ENCODE data around the gene WDFY2.
A peak's percentile ranks its signal among the peaks of the same experiment; 100 is the strongest.

Gene WDFY2

DNA sequence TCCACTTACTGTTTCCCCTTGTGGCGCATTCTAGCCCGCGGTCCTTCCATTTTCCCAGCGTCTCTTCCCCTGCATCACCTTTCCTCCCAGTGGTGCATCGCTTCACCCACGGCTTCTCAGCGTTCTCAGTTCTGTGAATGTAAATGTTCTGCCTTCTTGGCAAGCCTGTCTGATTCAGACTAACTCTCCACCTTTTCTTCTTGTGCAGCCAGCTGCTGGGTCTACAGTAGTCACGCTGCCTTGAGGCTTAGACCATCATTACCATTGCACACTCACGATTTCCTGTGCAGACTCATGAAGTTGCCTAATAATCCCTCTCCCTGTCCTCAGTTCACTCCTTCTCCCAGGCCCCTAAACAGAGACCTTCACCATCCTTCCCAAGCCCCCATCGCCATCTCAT, 144.7 kb downstream of the WDFY2 start:
- Histone ChIP-seq H2BK5ac (ENCODE audit: low read depth, low read length, poor library complexity) (peak overlapping the region; percentile 23), H3K4me2 (ENCODE audit: low read length) (no peak overlapping the region), H3K79me2 (ENCODE audit: control insufficient read depth, insufficient read depth, low read length, poor library complexity) (peaks cover 7% of the 10 kb centered on the region), H3K9ac (ENCODE audit: low read length) (no peak overlapping the region), H4K12ac (ENCODE audit: low read depth, low read length) (peak overlapping the region; percentile 0), H2AK5ac (ENCODE audit: low read length) (peak overlapping the region; percentile 49), H2AFZ (ENCODE audit: insufficient read depth, low read length, poor library complexity) (no peak overlapping the region), H2BK120ac (ENCODE audit: insufficient read depth, low read length, poor library complexity) (peak overlapping the region; percentile 91), H4K8ac (ENCODE audit: low read depth, low read length) (peak overlapping the region; percentile 25), H3K79me1 (ENCODE audit: low read length) (peaks cover 24% of the 10 kb centered on the region), H3K4me1 (ENCODE audit: control insufficient read depth in 1 of 2, insufficient read depth in 2 of 2, low read length in 2 of 2) (peaks cover 28 to 36% of the 10 kb centered on the region in 2 experiments), H3K18ac (ENCODE audit: low read length) (peak overlapping the region; percentile 55), H4K91ac (ENCODE audit: low read depth, low read length) (peak overlapping the region; percentile 53), H3K27me3 (ENCODE audit: insufficient read depth, low read length) (no peaks in the 10 kb centered on the region), H3K23ac (ENCODE audit: low read length) (no peak overlapping the region), H3K4me3 (ENCODE audit: low read depth, low read length) (no peak overlapping the region), H3K4ac (ENCODE audit: low read depth, low read length) (peak overlapping the region; percentile 15), H3K14ac (ENCODE audit: low read length) (peak overlapping the region; percentile 25), H3K36me3 (ENCODE audit: control insufficient read depth in 1 of 2, insufficient read depth in 2 of 2, low read length in 2 of 2) (peaks cover 0 to 9% of the 10 kb centered on the region in 2 experiments), H3K9me3 (ENCODE audit: insufficient read depth, low read depth, low read length) (no peaks in the 10 kb centered on the region), H2BK12ac (ENCODE audit: low read length) (peak overlapping the region; percentile 70), H3K27ac (ENCODE audit: low read depth, low read length) (peak overlapping the region; percentile 92)
- DNase-seq = peak; percentile 87 to 90
- no CpG with 5 or more reads among the region's 10 CpGs for WGBS (ENCODE audit: extremely low coverage, insufficient coverage, insufficient read length)

DNA sequence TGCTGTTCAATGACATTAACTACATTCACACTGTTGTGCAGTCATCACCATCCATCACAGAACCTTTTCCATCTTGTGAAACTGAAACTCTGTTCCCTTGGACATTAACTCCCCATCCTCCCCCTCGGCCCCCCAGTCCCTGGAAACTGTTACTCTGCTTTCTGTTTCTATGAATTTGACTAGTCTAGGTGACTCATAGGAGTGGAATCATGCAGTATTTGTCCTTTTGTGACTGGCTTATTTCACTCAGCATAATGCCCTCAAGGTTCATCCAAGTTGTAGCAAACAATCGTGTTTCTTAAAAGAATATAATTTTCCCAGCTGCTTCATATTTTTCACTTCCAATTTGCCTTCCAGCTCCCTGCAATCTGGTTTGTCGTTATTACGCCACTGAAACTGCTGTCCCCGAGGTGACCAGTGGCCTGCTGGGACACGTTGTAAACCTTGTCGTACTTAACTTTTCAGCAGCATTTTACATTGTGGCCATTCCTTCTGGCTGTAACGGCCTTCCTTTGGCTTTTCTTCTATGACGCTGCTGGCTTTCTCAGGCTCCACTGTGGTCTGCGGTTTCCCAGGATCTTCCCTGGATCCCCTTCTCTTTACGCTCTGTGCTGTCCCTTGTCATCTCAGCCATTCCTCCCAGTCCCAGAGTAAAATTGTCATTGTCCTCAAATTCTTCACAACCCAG, 145.7 kb downstream of the WDFY2 start:
- peak overlapping the region; percentile 85 for H3K14ac ChIP-seq (ENCODE audit: low read length)
- H3K18ac ChIP-seq (ENCODE audit: low read length) = peak overlapping the region; percentile 82
- peak overlapping the region; percentile 34 for H4K12ac ChIP-seq (ENCODE audit: low read depth, low read length)
- peaks cover 24% of the 10 kb centered on the region for H3K79me1 ChIP-seq (ENCODE audit: low read length)
- peak overlapping the region; percentile 96 for H4K91ac ChIP-seq (ENCODE audit: low read depth, low read length)
- H3K27me3 ChIP-seq (ENCODE audit: insufficient read depth, low read length) = no peaks in the 10 kb centered on the region
- no peak overlapping the region for H3K23ac ChIP-seq (ENCODE audit: low read length)
- peaks cover 7% of the 10 kb centered on the region for H3K79me2 ChIP-seq (ENCODE audit: control insufficient read depth, insufficient read depth, low read length, poor library complexity)
- no peak overlapping the region for H3K4me3 ChIP-seq (ENCODE audit: low read depth, low read length)
- peak overlapping the region; percentile 78 for H4K8ac ChIP-seq (ENCODE audit: low read depth, low read length)
- peak overlapping the region; percentile 95 for H2BK5ac ChIP-seq (ENCODE audit: low read depth, low read length, poor library complexity)
- peak overlapping the region; percentile 75 for H3K4ac ChIP-seq (ENCODE audit: low read depth, low read length)
- H2BK12ac ChIP-seq (ENCODE audit: low read length) = peak overlapping the region; percentile 98
- no peaks in the 10 kb centered on the region for H3K9me3 ChIP-seq (ENCODE audit: insufficient read depth, low read depth, low read length)
- H3K27ac ChIP-seq (ENCODE audit: low read depth, low read length) = peak overlapping the region; percentile 97
- peak; percentile 44 to 76 for DNase-seq
- H2BK120ac ChIP-seq (ENCODE audit: insufficient read depth, low read length, poor library complexity) = peak overlapping the region; percentile 98
- peaks cover 29 to 39% of the 10 kb centered on the region in 2 experiments for H3K4me1 ChIP-seq (ENCODE audit: control insufficient read depth in 1 of 2, insufficient read depth in 2 of 2, low read length in 2 of 2)
- H2AFZ ChIP-seq (ENCODE audit: insufficient read depth, low read length, poor library complexity) = peak overlapping the region; percentile 73
- H3K4me2 ChIP-seq (ENCODE audit: low read length) = peak overlapping the region; percentile 69
- peaks cover 0 to 9% of the 10 kb centered on the region in 2 experiments for H3K36me3 ChIP-seq (ENCODE audit: control insufficient read depth in 1 of 2, insufficient read depth in 2 of 2, low read length in 2 of 2)
- no CpG with 5 or more reads among the region's 11 CpGs for WGBS (ENCODE audit: extremely low coverage, insufficient coverage, insufficient read length)
- H2AK5ac ChIP-seq (ENCODE audit: low read length) = peak overlapping the region; percentile 82
- peak overlapping the region; percentile 23 for H3K9ac ChIP-seq (ENCODE audit: low read length)

DNA sequence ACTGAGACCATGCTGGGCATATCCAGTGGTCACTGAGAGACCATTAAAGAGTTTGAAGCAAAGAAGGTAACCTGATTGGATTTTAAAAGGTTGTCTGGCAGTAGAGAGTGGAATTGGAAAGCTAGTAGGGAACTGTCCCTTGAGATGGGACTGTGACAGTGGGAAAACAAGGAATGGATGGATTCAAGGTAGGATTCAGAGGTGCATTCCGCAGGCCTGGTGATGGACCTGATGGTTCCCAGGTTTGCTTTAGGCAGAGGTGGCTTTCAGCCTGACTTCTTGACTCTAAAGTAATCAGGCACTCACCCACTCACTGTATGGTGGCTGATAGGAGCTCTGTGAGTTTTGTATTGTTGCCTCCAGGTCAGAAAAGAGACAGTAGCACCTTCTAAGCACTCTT, 146.7 kb downstream of the WDFY2 start:
- H3K18ac ChIP-seq (ENCODE audit: low read length) = peak overlapping the region; percentile 82
- H2BK120ac ChIP-seq (ENCODE audit: insufficient read depth, low read length, poor library complexity) = peak overlapping the region; percentile 98
- no peaks in the 10 kb centered on the region for H3K9me3 ChIP-seq (ENCODE audit: insufficient read depth, low read depth, low read length)
- H4K12ac ChIP-seq (ENCODE audit: low read depth, low read length) = peak overlapping the region; percentile 45
- H2AFZ ChIP-seq (ENCODE audit: insufficient read depth, low read length, poor library complexity) = peak overlapping the region; percentile 31
- H4K8ac ChIP-seq (ENCODE audit: low read depth, low read length) = peak overlapping the region; percentile 78
- no peak overlapping the region for H3K23ac ChIP-seq (ENCODE audit: low read length)
- H2BK12ac ChIP-seq (ENCODE audit: low read length) = peak overlapping the region; percentile 98
- H4K91ac ChIP-seq (ENCODE audit: low read depth, low read length) = peak overlapping the region; percentile 96
- peak overlapping the region; percentile 95 for H2BK5ac ChIP-seq (ENCODE audit: low read depth, low read length, poor library complexity)
- peaks cover 27% of the 10 kb centered on the region for H3K79me1 ChIP-seq (ENCODE audit: low read length)
- H3K4me3 ChIP-seq (ENCODE audit: low read depth, low read length) = no peak overlapping the region
- H3K4me2 ChIP-seq (ENCODE audit: low read length) = no peak overlapping the region
- no CpG with 5 or more reads among the region's 1 CpG for WGBS (ENCODE audit: extremely low coverage, insufficient coverage, insufficient read length)
- no peak for DNase-seq
- peak overlapping the region; percentile 75 for H3K4ac ChIP-seq (ENCODE audit: low read depth, low read length)
- no peak overlapping the region for H3K9ac ChIP-seq (ENCODE audit: low read length)
- peak overlapping the region; percentile 82 for H2AK5ac ChIP-seq (ENCODE audit: low read length)
- H3K4me1 ChIP-seq (ENCODE audit: control insufficient read depth in 1 of 2, insufficient read depth in 2 of 2, low read length in 2 of 2) = peaks cover 32 to 43% of the 10 kb centered on the region in 2 experiments
- no peaks in the 10 kb centered on the region for H3K27me3 ChIP-seq (ENCODE audit: insufficient read depth, low read length)
- H3K79me2 ChIP-seq (ENCODE audit: control insufficient read depth, insufficient read depth, low read length, poor library complexity) = peaks cover 7% of the 10 kb centered on the region
- H3K27ac ChIP-seq (ENCODE audit: low read depth, low read length) = peak overlapping the region; percentile 97
- peaks cover 0 to 9% of the 10 kb centered on the region in 2 experiments for H3K36me3 ChIP-seq (ENCODE audit: control insufficient read depth in 1 of 2, insufficient read depth in 2 of 2, low read length in 2 of 2)
- H3K14ac ChIP-seq (ENCODE audit: low read length) = peak overlapping the region; percentile 85

DNA sequence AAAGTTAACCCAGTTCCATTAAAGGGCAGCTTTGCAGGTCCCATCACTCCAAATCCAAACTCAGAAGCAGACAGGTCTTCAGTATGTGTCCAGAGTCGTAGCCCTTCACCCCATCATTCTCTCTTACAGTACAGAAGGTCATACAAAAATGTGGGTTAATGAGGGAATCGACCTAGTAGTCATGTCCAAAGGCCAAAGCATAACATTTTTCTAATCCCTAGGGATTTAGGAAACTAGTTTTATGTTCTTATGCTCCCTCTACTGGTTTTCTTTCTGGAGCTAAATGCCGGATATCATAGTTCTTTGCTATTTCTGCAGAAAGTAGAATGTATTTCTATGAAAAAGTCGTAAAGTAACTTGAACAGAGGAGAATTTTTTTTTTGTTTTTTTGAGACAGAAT, 147.5 kb downstream of the WDFY2 start:
- Histone ChIP-seq H4K8ac (ENCODE audit: low read depth, low read length) (no peak overlapping the region), H2BK5ac (ENCODE audit: low read depth, low read length, poor library complexity) (peak overlapping the region; percentile 57), H3K79me2 (ENCODE audit: control insufficient read depth, insufficient read depth, low read length, poor library complexity) (peaks cover 7% of the 10 kb centered on the region), H3K14ac (ENCODE audit: low read length) (peak overlapping the region; percentile 11), H2AFZ (ENCODE audit: insufficient read depth, low read length, poor library complexity) (no peak overlapping the region), H3K4ac (ENCODE audit: low read depth, low read length) (peak overlapping the region; percentile 67), H3K4me3 (ENCODE audit: low read depth, low read length) (no peak overlapping the region), H2AK5ac (ENCODE audit: low read length) (no peak overlapping the region), H3K4me2 (ENCODE audit: low read length) (no peak overlapping the region), H2BK120ac (ENCODE audit: insufficient read depth, low read length, poor library complexity) (peak overlapping the region; percentile 48), H4K12ac (ENCODE audit: low read depth, low read length) (no peak overlapping the region), H4K91ac (ENCODE audit: low read depth, low read length) (peak overlapping the region; percentile 31), H3K79me1 (ENCODE audit: low read length) (peaks cover 27% of the 10 kb centered on the region), H3K9ac (ENCODE audit: low read length) (no peak overlapping the region), H2BK12ac (ENCODE audit: low read length) (peak overlapping the region; percentile 50), H3K27me3 (ENCODE audit: insufficient read depth, low read length) (no peaks in the 10 kb centered on the region), H3K23ac (ENCODE audit: low read length) (no peak overlapping the region), H3K9me3 (ENCODE audit: insufficient read depth, low read depth, low read length) (no peaks in the 10 kb centered on the region), H3K18ac (ENCODE audit: low read length) (peak overlapping the region; percentile 61), H3K27ac (ENCODE audit: low read depth, low read length) (peak overlapping the region; percentile 97), H3K4me1 (ENCODE audit: control insufficient read depth in 1 of 2, insufficient read depth in 2 of 2, low read length in 2 of 2) (peaks cover 32 to 40% of the 10 kb centered on the region in 2 experiments), H3K36me3 (ENCODE audit: control insufficient read depth in 1 of 2, insufficient read depth in 2 of 2, low read length in 2 of 2) (peaks cover 0 to 9% of the 10 kb centered on the region in 2 experiments)
- DNase-seq = no peak
- WGBS (ENCODE audit: extremely low coverage, insufficient coverage, insufficient read length) = no CpG with 5 or more reads among the region's 4 CpGs

All from trophoblast cell (in vitro differentiated cells and primary cell).